CD4-positive, alpha-beta T cell treated with Interleukin-6 at 100 ng/mL for 8 hours (primary cell): Measurements from ENCODE around the gene SPTBN1.
"Not testable (repeated sequence)": the region's sequence is repeated elsewhere in the genome, so short reads cannot be mapped to it uniquely, and the experiment has no call there.

Experiments
- DNase-seq: peaks from one replicate; pipeline ENCODE4 v3.0.0-alpha.2; 2020; ENCODE audit warnings: mixed read lengths, low spot score

SPTBN1 gene

GRCh38 chr2:54471221-54471711 is 15.1 kb downstream of the SPTBN1 start:
- DNase-seq: no peak

GRCh38 chr2:54473851-54474250 is 17.7 kb downstream of the SPTBN1 start:
- DNase-seq: no peak

- DNase-seq: no peak
These were observed 19.2 kb downstream of the SPTBN1 start for GRCh38 chr2:54475285-54475684.

- no peak for DNase-seq
These were observed 19.8 kb downstream of the SPTBN1 start for GRCh38 chr2:54475919-54476318.

- no peak for DNase-seq
These were observed 20.7 kb downstream of the SPTBN1 start for GRCh38 chr2:54476852-54477251.

- no peak for DNase-seq
These were observed 21.8 kb downstream of the SPTBN1 start for GRCh38 chr2:54477896-54478295.

- DNase-seq: no peak
These were observed 22.8 kb downstream of the SPTBN1 start for GRCh38 chr2:54478899-54479298.

- DNase-seq: no peak
These were observed 23.3 kb downstream of the SPTBN1 start for GRCh38 chr2:54479424-54479823.

- no peak for DNase-seq
These were observed 23.9 kb downstream of the SPTBN1 start for GRCh38 chr2:54480025-54480424.

GRCh38 chr2:54481686-54482085 is 25.6 kb downstream of the SPTBN1 start:
- no peak for DNase-seq

- no peak for DNase-seq
These were observed 26.6 kb downstream of the SPTBN1 start for GRCh38 chr2:54482715-54483114.

GRCh38 chr2:54483426-54483825 is 27.3 kb downstream of the SPTBN1 start:
- no peak for DNase-seq

- DNase-seq: not testable (repeated sequence)
These were observed 29.6 kb downstream of the SPTBN1 start for GRCh38 chr2:54485756-54486155.

GRCh38 chr2:54486766-54487165 is 30.6 kb downstream of the SPTBN1 start:
- no peak for DNase-seq

- no peak for DNase-seq
These were observed 34.7 kb downstream of the SPTBN1 start for GRCh38 chr2:54490863-54491262.

GRCh38 chr2:54492335-54492734 is 36.2 kb downstream of the SPTBN1 start:
- DNase-seq: no peak

GRCh38 chr2:54494087-54494486 is 38.0 kb downstream of the SPTBN1 start:
- no peak for DNase-seq

GRCh38 chr2:54496920-54497319 is 40.8 kb downstream of the SPTBN1 start:
- DNase-seq: no peak

- no peak for DNase-seq
These were observed 41.9 kb downstream of the SPTBN1 start for GRCh38 chr2:54497763-54498680.

GRCh38 chr2:54499661-54500060 is 43.5 kb downstream of the SPTBN1 start:
- no peak for DNase-seq

GRCh38 chr2:54500404-54501205 is 44.5 kb downstream of the SPTBN1 start:
- no peak for DNase-seq

GRCh38 chr2:54502731-54503130 is 46.6 kb downstream of the SPTBN1 start:
- no peak for DNase-seq

GRCh38 chr2:54503192-54503591 is 47.1 kb downstream of the SPTBN1 start:
- peak; percentile 6 for DNase-seq
